ENCODE results near the gene BCL2L12.

DNA sequence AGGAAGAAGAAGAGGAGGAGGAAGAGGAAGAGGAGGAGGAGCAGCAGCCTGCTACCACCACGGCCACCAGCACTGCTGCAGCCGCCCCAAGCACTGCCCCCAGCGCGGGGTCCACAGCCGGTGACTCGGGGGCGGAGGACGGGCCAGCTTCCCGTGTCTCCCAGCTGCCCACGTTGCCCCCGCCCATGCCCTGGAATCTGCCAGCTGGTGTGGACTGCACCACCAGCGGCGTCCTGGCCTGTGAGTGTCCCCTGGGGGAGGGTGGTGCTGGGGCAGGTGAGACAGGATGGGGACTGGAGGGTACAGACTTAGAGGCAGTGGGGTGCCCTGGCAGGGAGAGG is 12.3 kb upstream of the BCL2L12 start:
- no peak for TF ChIP-seq RAD21 (IDR thresholded peaks at IDR 0.05; ENCODE audit: low read depth)
- TF ChIP-seq, protein P1, sequence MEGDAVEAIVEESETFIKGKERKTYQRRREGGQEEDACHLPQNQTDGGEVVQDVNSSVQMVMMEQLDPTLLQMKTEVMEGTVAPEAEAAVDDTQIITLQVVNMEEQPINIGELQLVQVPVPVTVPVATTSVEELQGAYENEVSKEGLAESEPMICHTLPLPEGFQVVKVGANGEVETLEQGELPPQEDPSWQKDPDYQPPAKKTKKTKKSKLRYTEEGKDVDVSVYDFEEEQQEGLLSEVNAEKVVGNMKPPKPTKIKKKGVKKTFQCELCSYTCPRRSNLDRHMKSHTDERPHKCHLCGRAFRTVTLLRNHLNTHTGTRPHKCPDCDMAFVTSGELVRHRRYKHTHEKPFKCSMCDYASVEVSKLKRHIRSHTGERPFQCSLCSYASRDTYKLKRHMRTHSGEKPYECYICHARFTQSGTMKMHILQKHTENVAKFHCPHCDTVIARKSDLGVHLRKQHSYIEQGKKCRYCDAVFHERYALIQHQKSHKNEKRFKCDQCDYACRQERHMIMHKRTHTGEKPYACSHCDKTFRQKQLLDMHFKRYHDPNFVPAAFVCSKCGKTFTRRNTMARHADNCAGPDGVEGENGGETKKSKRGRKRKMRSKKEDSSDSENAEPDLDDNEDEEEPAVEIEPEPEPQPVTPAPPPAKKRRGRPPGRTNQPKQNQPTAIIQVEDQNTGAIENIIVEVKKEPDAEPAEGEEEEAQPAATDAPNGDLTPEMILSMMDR (IDR thresholded peaks at IDR 0.05 in 2 of 3, conservative IDR thresholded peaks at IDR 0.05 in 1 of 3; ENCODE audit: borderline replicate concordance in 1 of 3, insufficient read depth in 1 of 3, low read depth in 2 of 3, low read length in 2 of 3): no peak
- no peak for TF ChIP-seq SRF (IDR thresholded peaks at IDR 0.05; ENCODE audit: low read depth)
- TF ChIP-seq POLR2A (IDR thresholded peaks at IDR 0.05; ENCODE audit: borderline replicate concordance, extremely low read depth, insufficient read depth, insufficient read length): no peak
- TF ChIP-seq, protein P2, sequence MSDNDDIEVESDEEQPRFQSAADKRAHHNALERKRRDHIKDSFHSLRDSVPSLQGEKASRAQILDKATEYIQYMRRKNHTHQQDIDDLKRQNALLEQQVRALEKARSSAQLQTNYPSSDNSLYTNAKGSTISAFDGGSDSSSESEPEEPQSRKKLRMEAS (IDR thresholded peaks at IDR 0.05): no peak
- no peak for TF ChIP-seq CEBPB (IDR thresholded peaks at IDR 0.05; ENCODE audit: low read depth)
- no peak for TF ChIP-seq TCF7L2 (IDR thresholded peaks at IDR 0.05; ENCODE audit: borderline replicate concordance, extremely low read depth, insufficient read depth, insufficient read length)
- no peak for TF ChIP-seq EZH2 (IDR thresholded peaks at IDR 0.05)
- TF ChIP-seq EZH2phosphoT487 (IDR thresholded peaks at IDR 0.05; ENCODE audit: borderline replicate concordance): no peak
- TF ChIP-seq CBX3 (IDR thresholded peaks at IDR 0.05; ENCODE audit: low read depth): no peak
- no peak for TF ChIP-seq SIN3A (IDR thresholded peaks at IDR 0.05; ENCODE audit: low read depth)
- TF ChIP-seq SP1 (IDR thresholded peaks at IDR 0.05; ENCODE audit: low read depth): no peak
- no peak for TF ChIP-seq ZFX (IDR thresholded peaks at IDR 0.05)
